CD4-positive, CD25-positive, alpha-beta regulatory T cell (primary cell): ENCODE measurements around the gene NFIB. TPM values are rescaled to one million over a fixed set of nuclear protein-coding genes. Genes with fewer than 3 reads are reported as not detected.

ENCODE experiments used
- ATAC-seq, 2 donors: fragments of 150-1000 bp; cut with Tn5 transposase; one replicate each; pipeline ENCODE4 v1.10.0; 2021; ENCODE audit warnings: low read depth in 2 of 2, moderate number of reproducible peaks in 2 of 2, moderate library complexity in 1 of 2
- DNase-seq, 3 donors: peaks; one replicate each; pipeline versions ENCODE4 v3.0.0 to v3.0.0-alpha.2; 2012 to 2022; ENCODE audit warnings: mixed read lengths in 1 of 3
- H3K27ac ChIP-seq: one replicate; pipeline ENCODE4 v1.7.0; 2013; ENCODE audit warnings: mild to moderate bottlenecking, low read length; ENCODE audit not compliant: insufficient read depth, poor library complexity, severe bottlenecking
- H3K27me3 ChIP-seq: one replicate; pipeline ENCODE4 v1.7.0; 2013; ENCODE audit warnings: low read length; ENCODE audit not compliant: control insufficient read depth, insufficient read depth
- H3K36me3 ChIP-seq: one replicate; pipeline ENCODE4 v1.7.0; 2013; ENCODE audit warnings: mild to moderate bottlenecking, low read length, moderate library complexity; ENCODE audit not compliant: control insufficient read depth, insufficient read depth
- H3K4me1 ChIP-seq: 2 replicates; pipeline ENCODE4 v1.7.0; 2013; ENCODE audit warnings: mild to moderate bottlenecking, low read length; ENCODE audit not compliant: insufficient read depth, control insufficient read depth, poor library complexity, severe bottlenecking
- H3K4me3 ChIP-seq: one replicate; pipeline ENCODE4 v1.7.0; 2013; ENCODE audit warnings: low read depth, mild to moderate bottlenecking, low read length, moderate library complexity
- H3K9me3 ChIP-seq, 2 experiments: 1 replicate in 1 of 2; 2 replicates in 1 of 2; pipeline ENCODE4 v1.7.0; 2013; ENCODE audit warnings: low read length in 2 of 2, mild to moderate bottlenecking in 1 of 2, moderate library complexity in 1 of 2; ENCODE audit not compliant: control insufficient read depth in 2 of 2
- H3K27ac Mint-ChIP-seq, 3 donors: one replicate each; pipeline ENCODE4 v1.8.0; 2020 to 2022; ENCODE audit warnings: mild to moderate bottlenecking in 3 of 3, mixed read lengths in 3 of 3, moderate library complexity in 2 of 3
- H3K27me3 Mint-ChIP-seq: one replicate; pipeline ENCODE4 v1.8.0; 2022; ENCODE audit warnings: mild to moderate bottlenecking, mixed read lengths
- H3K36me3 Mint-ChIP-seq: one replicate; pipeline ENCODE4 v1.8.0; 2020; ENCODE audit warnings: mixed read lengths
- H3K4me1 Mint-ChIP-seq, 4 donors: one replicate each; pipeline ENCODE4 v1.8.0; 2020 to 2022; ENCODE audit warnings: mixed read lengths in 4 of 4, mild to moderate bottlenecking in 1 of 4
- H3K4me3 Mint-ChIP-seq, 4 donors: one replicate each; pipeline ENCODE4 v1.8.0; 2020 to 2022; ENCODE audit warnings: mild to moderate bottlenecking in 4 of 4, mixed read lengths in 4 of 4, moderate library complexity in 3 of 4
- H3K9me3 Mint-ChIP-seq, 7 donors: one replicate each; pipeline ENCODE4 v1.8.0; 2020 to 2022; ENCODE audit warnings: mixed read lengths in 7 of 7, mild to moderate bottlenecking in 3 of 7, moderate library complexity in 2 of 7
- polyA plus RNA-seq, 4 donors: library from polyadenylated mRNA; unstranded; fragments of 300-500 nt; fragmentation: Illumina TruSeq; gene quantifications; one replicate each; pipeline ENCODE4 v1.2.3, GENCODE V29; 2021
- total RNA-seq: library from RNA; stranded (reverse); gene quantifications from one replicate; pipeline ENCODE4 v1.2.3, GENCODE V29; 2022

Gene NFIB
- total and polyA plus RNA-seq, 5 donors from 2014 or later: 0.20 TPM; not detected in 4

- DNase-seq: no peak
- no peaks in the 10 kb centered on the region for H3K4me1 ChIP-seq
- Mint-ChIP-seq H3K4me1 (no peaks in the 10 kb centered on the region), H3K36me3 (no peaks in the 10 kb centered on the region), H3K4me3 (no peak overlapping the region), H3K27ac (no peak overlapping the region), H3K9me3 (no peaks in the 10 kb centered on the region), H3K27me3 (peaks cover 20% of the 10 kb centered on the region)
- H3K4me3 ChIP-seq: no peak overlapping the region
- no peak overlapping the region for H3K27ac ChIP-seq
- ATAC-seq: no peak
- H3K36me3 ChIP-seq: no peaks in the 10 kb centered on the region
- peaks cover 19% of the 10 kb centered on the region for H3K27me3 ChIP-seq
- no peaks in the 10 kb centered on the region for H3K9me3 ChIP-seq
These were observed 7.0 kb downstream of the NFIB start for GRCh38 chr9:14306672-14307660.

GRCh38 chr9:14306188-14306587, 7.8 kb downstream of the NFIB start:
- Mint-ChIP-seq H3K27ac (no peak overlapping the region), H3K9me3 (no peaks in the 10 kb centered on the region), H3K36me3 (no peaks in the 10 kb centered on the region), H3K27me3 (peaks cover 17% of the 10 kb centered on the region), H3K4me3 (no peak overlapping the region), H3K4me1 (no peaks in the 10 kb centered on the region)
- ATAC-seq (no peak), DNase-seq (no peak)
- no peaks in the 10 kb centered on the region for H3K36me3 ChIP-seq
- no peak overlapping the region for H3K4me3 ChIP-seq
- no peaks in the 10 kb centered on the region for H3K4me1 ChIP-seq
- no peak overlapping the region for H3K27ac ChIP-seq
- H3K9me3 ChIP-seq: no peaks in the 10 kb centered on the region
- peaks cover 12% of the 10 kb centered on the region for H3K27me3 ChIP-seq

- Mint-ChIP-seq H3K9me3 (no peaks in the 10 kb centered on the region), H3K27me3 (peaks cover 9% of the 10 kb centered on the region), H3K36me3 (no peaks in the 10 kb centered on the region), H3K4me3 (no peak overlapping the region), H3K4me1 (no peaks in the 10 kb centered on the region), H3K27ac (no peak overlapping the region)
- Histone ChIP-seq H3K27me3 (peaks cover 6% of the 10 kb centered on the region), H3K4me1 (no peaks in the 10 kb centered on the region), H3K36me3 (no peaks in the 10 kb centered on the region), H3K9me3 (no peaks in the 10 kb centered on the region), H3K4me3 (no peak overlapping the region), H3K27ac (no peak overlapping the region)
- DNase-seq (no peak), ATAC-seq (no peak)
These were observed 9.7 kb downstream of the NFIB start for GRCh38 chr9:14304259-14304658.

GRCh38 chr9:14303521-14303920, 10.4 kb downstream of the NFIB start:
- DNase-seq: no peak
- Histone ChIP-seq H3K4me1 (no peaks in the 10 kb centered on the region), H3K36me3 (no peaks in the 10 kb centered on the region), H3K27me3 (peaks cover 4% of the 10 kb centered on the region), H3K9me3 (no peaks in the 10 kb centered on the region), H3K4me3 (no peak overlapping the region), H3K27ac (no peak overlapping the region)
- Mint-ChIP-seq H3K4me1 (no peaks in the 10 kb centered on the region), H3K9me3 (no peaks in the 10 kb centered on the region), H3K4me3 (no peak overlapping the region), H3K36me3 (no peaks in the 10 kb centered on the region), H3K27me3 (peaks cover 9% of the 10 kb centered on the region), H3K27ac (no peak overlapping the region)
- no peak for ATAC-seq

- no peak overlapping the region for H3K27ac ChIP-seq
- H3K27me3 Mint-ChIP-seq: peaks cover 9% of the 10 kb centered on the region
- ATAC-seq: no peak
These were observed 10.8 kb downstream of the NFIB start for GRCh38 chr9:14303100-14303499.

GRCh38 chr9:14302405-14302804, 11.5 kb downstream of the NFIB start:
- Mint-ChIP-seq H3K36me3 (no peaks in the 10 kb centered on the region), H3K27me3 (peaks cover 4% of the 10 kb centered on the region), H3K4me1 (no peaks in the 10 kb centered on the region), H3K9me3 (no peaks in the 10 kb centered on the region), H3K27ac (no peak overlapping the region), H3K4me3 (no peak overlapping the region)
- Histone ChIP-seq H3K27me3 (peaks cover 4% of the 10 kb centered on the region), H3K36me3 (no peaks in the 10 kb centered on the region), H3K27ac (no peak overlapping the region), H3K4me3 (no peak overlapping the region), H3K4me1 (no peaks in the 10 kb centered on the region), H3K9me3 (no peaks in the 10 kb centered on the region)
- no peak for DNase-seq
- no peak for ATAC-seq

More at GRCh38 chr9:14303100-14303499, 10.8 kb downstream of the NFIB start:
- Mint-ChIP-seq H3K4me3 (no peak overlapping the region), H3K9me3 (no peaks in the 10 kb centered on the region), H3K4me1 (no peaks in the 10 kb centered on the region), H3K36me3 (no peaks in the 10 kb centered on the region), H3K27ac (no peak overlapping the region)
- peaks cover 4% of the 10 kb centered on the region for H3K27me3 ChIP-seq
- H3K4me3 ChIP-seq: no peak overlapping the region
- no peaks in the 10 kb centered on the region for H3K36me3 ChIP-seq
- DNase-seq: no peak
- no peaks in the 10 kb centered on the region for H3K4me1 ChIP-seq
- H3K9me3 ChIP-seq: no peaks in the 10 kb centered on the region

GRCh38 chr9:14301583-14302021, 12.3 kb downstream of the NFIB start:
- no peak overlapping the region for H3K27ac Mint-ChIP-seq
- peaks cover 1% of the 10 kb centered on the region for H3K27me3 Mint-ChIP-seq
- no peak for DNase-seq
- Histone ChIP-seq H3K36me3 (no peaks in the 10 kb centered on the region), H3K4me3 (no peak overlapping the region), H3K9me3 (no peaks in the 10 kb centered on the region), H3K27ac (no peak overlapping the region), H3K4me1 (no peaks in the 10 kb centered on the region), H3K27me3 (peaks cover 2% of the 10 kb centered on the region)
- H3K9me3 Mint-ChIP-seq: no peaks in the 10 kb centered on the region
- no peak for ATAC-seq
- H3K4me3 Mint-ChIP-seq: no peak overlapping the region
- H3K36me3 Mint-ChIP-seq: no peaks in the 10 kb centered on the region
- no peaks in the 10 kb centered on the region for H3K4me1 Mint-ChIP-seq

GRCh38 chr9:14301006-14301405, 12.9 kb downstream of the NFIB start:
- H3K27ac Mint-ChIP-seq: no peak overlapping the region
- H3K27me3 ChIP-seq: peaks cover 2% of the 10 kb centered on the region
- H3K4me1 ChIP-seq: no peaks in the 10 kb centered on the region
- no peak overlapping the region for H3K4me3 ChIP-seq
- H3K4me1 Mint-ChIP-seq: no peaks in the 10 kb centered on the region
- H3K4me3 Mint-ChIP-seq: no peak overlapping the region
- H3K27me3 Mint-ChIP-seq: no peaks in the 10 kb centered on the region
- H3K36me3 ChIP-seq: no peaks in the 10 kb centered on the region
- H3K9me3 Mint-ChIP-seq: no peaks in the 10 kb centered on the region
- H3K27ac ChIP-seq: no peak overlapping the region
- no peaks in the 10 kb centered on the region for H3K9me3 ChIP-seq
- no peaks in the 10 kb centered on the region for H3K36me3 Mint-ChIP-seq
- DNase-seq (no peak), ATAC-seq (no peak)
